ENCODE measurements around the gene PDE4D. TPM values are rescaled to one million over a fixed set of nuclear protein-coding genes. Genes with fewer than 3 reads are reported as not detected.
"Not testable (repeated sequence)": the region's sequence is repeated elsewhere in the genome, so short reads cannot be mapped to it uniquely, and the experiment has no call there.

Gene PDE4D
- total and polyA plus RNA-seq, 2 donors = 21.2 to 30.3 TPM

DNA sequence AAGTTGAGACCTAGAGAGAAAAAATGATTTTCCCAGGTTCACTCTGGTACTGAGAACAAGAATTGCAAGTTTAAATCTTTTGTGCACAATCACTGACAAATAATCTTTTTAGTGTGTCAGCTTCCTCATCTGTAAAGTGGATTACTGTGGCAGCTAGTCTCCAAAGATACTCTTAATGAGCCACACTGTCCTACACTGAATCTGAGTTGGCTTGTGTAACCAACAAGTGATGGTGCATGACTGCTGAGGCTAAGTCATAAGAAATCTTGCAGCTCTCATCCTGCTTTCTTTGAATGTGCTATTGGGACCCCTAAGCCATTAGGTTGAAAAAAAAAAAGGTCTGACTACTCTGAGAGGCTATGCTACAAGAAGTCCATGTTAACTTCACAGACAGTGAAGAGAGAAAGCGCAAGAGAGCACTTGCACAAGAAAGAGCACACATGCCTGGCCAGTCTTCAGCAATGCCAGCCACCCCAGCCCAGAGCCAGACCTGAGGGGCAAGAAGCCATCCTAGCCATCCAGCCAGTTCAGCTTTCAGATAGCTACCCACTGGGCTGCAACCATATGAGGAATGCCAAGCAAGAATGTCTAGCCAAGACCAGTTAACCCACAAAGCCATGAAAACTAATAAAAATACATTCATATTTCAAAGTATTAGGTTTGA, 891.2 kb downstream of the PDE4D start:
- Histone ChIP-seq H3K27me3 (ENCODE audit: control insufficient read depth in 2 of 2, insufficient read depth in 1 of 2, low read length in 1 of 2) (no peaks in the 10 kb centered on the region), H3K4me3 (ENCODE audit: low read length in 2 of 2) (no peak overlapping the region), H3K36me3 (ENCODE audit: control insufficient read depth in 2 of 2, insufficient read depth in 2 of 2, low read length in 1 of 2) (peaks cover 3 to 6% of the 10 kb centered on the region in 2 donors), H3K9me3 (ENCODE audit: control insufficient read depth in 2 of 2, insufficient read depth in 1 of 2, low read length in 1 of 2) (no peaks in the 10 kb centered on the region), H3K4me1 (ENCODE audit: control insufficient read depth in 2 of 2, insufficient read depth in 2 of 2, low read length in 2 of 2) (no peaks in the 10 kb centered on the region), H3K27ac (ENCODE audit: low read depth in 1 of 2, low read length in 1 of 2) (no peak overlapping the region)
- 100% methylated on average over 1 of the region's 1 CpG for WGBS
- DNase-seq (ENCODE audit: low read depth in 6 of 9, low spot score in 9 of 9) = no peak

- Histone ChIP-seq H3K27ac (ENCODE audit: low read depth in 1 of 2, low read length in 1 of 2) (no peak overlapping the region), H3K36me3 (ENCODE audit: control insufficient read depth in 2 of 2, insufficient read depth in 2 of 2, low read length in 1 of 2) (peaks cover 3 to 6% of the 10 kb centered on the region in 2 donors), H3K4me1 (ENCODE audit: control insufficient read depth in 2 of 2, insufficient read depth in 2 of 2, low read length in 2 of 2) (no peaks in the 10 kb centered on the region), H3K9me3 (ENCODE audit: control insufficient read depth in 2 of 2, insufficient read depth in 1 of 2, low read length in 1 of 2) (no peaks in the 10 kb centered on the region), H3K27me3 (ENCODE audit: control insufficient read depth in 2 of 2, insufficient read depth in 1 of 2, low read length in 1 of 2) (no peaks in the 10 kb centered on the region), H3K4me3 (ENCODE audit: low read length in 2 of 2) (no peak overlapping the region)
- WGBS = 94% methylated on average over 6 of the region's 6 CpGs
- no peak for DNase-seq (ENCODE audit: low read depth in 6 of 9, low spot score in 9 of 9)
Measured at GRCh38 chr5:59001716-59002115, 891.8 kb downstream of the PDE4D start.

DNA sequence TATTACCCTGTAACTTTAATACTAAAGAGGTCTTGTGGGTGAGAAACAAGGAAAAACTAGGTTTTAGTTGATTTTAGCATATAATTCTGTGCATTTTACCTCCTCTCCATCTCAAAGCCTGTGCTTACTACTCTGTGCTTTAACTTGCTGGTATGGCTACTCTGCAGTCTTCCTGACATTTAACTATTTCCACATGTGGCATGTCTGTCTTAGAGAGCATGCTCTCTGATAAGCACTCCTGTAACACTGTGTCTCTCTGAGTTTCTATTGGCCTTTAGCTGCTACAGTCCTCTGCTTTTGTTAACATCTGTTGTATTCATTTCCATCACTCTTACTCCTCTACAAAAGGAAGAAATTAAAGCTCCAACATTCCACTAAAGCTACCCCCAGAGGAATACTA, 892.4 kb downstream of the PDE4D start:
- no peak for DNase-seq (ENCODE audit: low read depth in 6 of 9, low spot score in 9 of 9)
- peaks cover 3 to 6% of the 10 kb centered on the region in 2 donors for H3K36me3 ChIP-seq (ENCODE audit: control insufficient read depth in 2 of 2, insufficient read depth in 2 of 2, low read length in 1 of 2)
- no peaks in the 10 kb centered on the region for H3K4me1 ChIP-seq (ENCODE audit: control insufficient read depth in 2 of 2, insufficient read depth in 2 of 2, low read length in 2 of 2)

GRCh38 chr5:59000211-59000610, 893.3 kb downstream of the PDE4D start:
- H3K4me1 ChIP-seq (ENCODE audit: control insufficient read depth in 2 of 2, insufficient read depth in 2 of 2, low read length in 2 of 2) = no peaks in the 10 kb centered on the region
- H3K27ac ChIP-seq (ENCODE audit: low read depth in 1 of 2, low read length in 1 of 2) = no peak overlapping the region
- no peak overlapping the region for H3K4me3 ChIP-seq (ENCODE audit: low read length in 2 of 2)
- DNase-seq (ENCODE audit: low read depth in 6 of 9, low spot score in 9 of 9) = no peak
- no peaks in the 10 kb centered on the region for H3K9me3 ChIP-seq (ENCODE audit: control insufficient read depth in 2 of 2, insufficient read depth in 1 of 2, low read length in 1 of 2)
- peaks cover 3 to 6% of the 10 kb centered on the region in 2 donors for H3K36me3 ChIP-seq (ENCODE audit: control insufficient read depth in 2 of 2, insufficient read depth in 2 of 2, low read length in 1 of 2)
- H3K27me3 ChIP-seq (ENCODE audit: control insufficient read depth in 2 of 2, insufficient read depth in 1 of 2, low read length in 1 of 2) = no peaks in the 10 kb centered on the region
- WGBS = 98% methylated on average over 3 of the region's 3 CpGs

More for the DNA sequence above, 892.4 kb downstream of the PDE4D start:
- no peak overlapping the region for H3K4me3 ChIP-seq (ENCODE audit: low read length in 2 of 2)
- no peaks in the 10 kb centered on the region for H3K9me3 ChIP-seq (ENCODE audit: control insufficient read depth in 2 of 2, insufficient read depth in 1 of 2, low read length in 1 of 2)
- H3K27ac ChIP-seq (ENCODE audit: low read depth in 1 of 2, low read length in 1 of 2) = no peak overlapping the region
- H3K27me3 ChIP-seq (ENCODE audit: control insufficient read depth in 2 of 2, insufficient read depth in 1 of 2, low read length in 1 of 2) = no peaks in the 10 kb centered on the region

GRCh38 chr5:58999804-59000203, 893.7 kb downstream of the PDE4D start:
- Histone ChIP-seq H3K36me3 (ENCODE audit: control insufficient read depth in 2 of 2, insufficient read depth in 2 of 2, low read length in 1 of 2) (peaks cover 3 to 6% of the 10 kb centered on the region in 2 donors), H3K27ac (ENCODE audit: low read depth in 1 of 2, low read length in 1 of 2) (no peak overlapping the region), H3K9me3 (ENCODE audit: control insufficient read depth in 2 of 2, insufficient read depth in 1 of 2, low read length in 1 of 2) (no peaks in the 10 kb centered on the region), H3K4me1 (ENCODE audit: control insufficient read depth in 2 of 2, insufficient read depth in 2 of 2, low read length in 2 of 2) (no peaks in the 10 kb centered on the region), H3K27me3 (ENCODE audit: control insufficient read depth in 2 of 2, insufficient read depth in 1 of 2, low read length in 1 of 2) (no peaks in the 10 kb centered on the region), H3K4me3 (ENCODE audit: low read length in 2 of 2) (no peak overlapping the region)
- WGBS = 98% methylated on average over 7 of the region's 7 CpGs
- no peak for DNase-seq (ENCODE audit: low read depth in 6 of 9, low spot score in 9 of 9)

- Histone ChIP-seq H3K27ac (ENCODE audit: low read depth in 1 of 2, low read length in 1 of 2) (no peak overlapping the region), H3K9me3 (ENCODE audit: control insufficient read depth in 2 of 2, insufficient read depth in 1 of 2, low read length in 1 of 2) (no peaks in the 10 kb centered on the region), H3K4me1 (ENCODE audit: control insufficient read depth in 2 of 2, insufficient read depth in 2 of 2, low read length in 2 of 2) (no peaks in the 10 kb centered on the region), H3K4me3 (ENCODE audit: low read length in 2 of 2) (no peak overlapping the region), H3K27me3 (ENCODE audit: control insufficient read depth in 2 of 2, insufficient read depth in 1 of 2, low read length in 1 of 2) (no peaks in the 10 kb centered on the region), H3K36me3 (ENCODE audit: control insufficient read depth in 2 of 2, insufficient read depth in 2 of 2, low read length in 1 of 2) (peaks cover under 1 to 6% of the 10 kb centered on the region in 2 donors)
- DNase-seq (ENCODE audit: low read depth in 6 of 9, low spot score in 9 of 9) = no peak
- WGBS = 92% methylated on average over 2 of the region's 2 CpGs
Measured at GRCh38 chr5:58998544-58998943, 895.0 kb downstream of the PDE4D start.

- not testable (repeated sequence) for H3K4me3 ChIP-seq (ENCODE audit: low read length in 2 of 2); H3K9me3 ChIP-seq (ENCODE audit: control insufficient read depth in 2 of 2, insufficient read depth in 1 of 2, low read length in 1 of 2); H3K27ac ChIP-seq (ENCODE audit: low read depth in 1 of 2, low read length in 1 of 2); DNase-seq (ENCODE audit: low read depth in 6 of 9, low spot score in 9 of 9); H3K27me3 ChIP-seq (ENCODE audit: control insufficient read depth in 2 of 2, insufficient read depth in 1 of 2, low read length in 1 of 2); H3K4me1 ChIP-seq (ENCODE audit: control insufficient read depth in 2 of 2, insufficient read depth in 2 of 2, low read length in 2 of 2); H3K36me3 ChIP-seq (ENCODE audit: control insufficient read depth in 2 of 2, insufficient read depth in 2 of 2, low read length in 1 of 2)
- 99% methylated on average over 3 of the region's 3 CpGs for whole genome bisulfite sequencing
Measured at GRCh38 chr5:58995779-58996178, 897.7 kb downstream of the PDE4D start.

DNA sequence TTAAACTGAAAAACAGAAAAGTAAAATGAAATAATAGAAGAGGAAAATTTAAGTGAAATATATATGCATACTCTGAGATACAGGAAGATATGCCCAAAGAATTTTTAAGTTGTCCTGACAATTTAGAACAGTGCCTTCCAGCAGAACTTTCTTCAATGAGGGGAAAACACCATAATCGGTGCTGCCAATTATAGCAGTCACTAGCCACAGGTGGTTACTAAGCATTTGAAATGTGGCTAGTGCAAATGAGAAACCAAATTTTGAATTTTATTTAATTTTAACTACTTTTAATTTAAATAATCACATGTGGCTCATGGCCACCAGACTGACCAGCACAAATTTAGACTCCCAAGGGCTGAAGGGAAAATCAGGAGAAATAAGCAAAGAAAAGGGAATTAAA, 900.1 kb downstream of the PDE4D start:
- Histone ChIP-seq H3K9me3 (ENCODE audit: control insufficient read depth in 2 of 2, insufficient read depth in 1 of 2, low read length in 1 of 2) (no peaks in the 10 kb centered on the region), H3K27ac (ENCODE audit: low read depth in 1 of 2, low read length in 1 of 2) (no peak overlapping the region), H3K36me3 (ENCODE audit: control insufficient read depth in 2 of 2, insufficient read depth in 2 of 2, low read length in 1 of 2) (peaks cover 7 to 14% of the 10 kb centered on the region in 2 donors), H3K27me3 (ENCODE audit: control insufficient read depth in 2 of 2, insufficient read depth in 1 of 2, low read length in 1 of 2) (no peaks in the 10 kb centered on the region), H3K4me1 (ENCODE audit: control insufficient read depth in 2 of 2, insufficient read depth in 2 of 2, low read length in 2 of 2) (no peaks in the 10 kb centered on the region), H3K4me3 (ENCODE audit: low read length in 2 of 2) (no peak overlapping the region)
- DNase-seq (ENCODE audit: low read depth in 6 of 9, low spot score in 9 of 9) = no peak
- WGBS = 95% methylated on average over 1 of the region's 1 CpG

DNA sequence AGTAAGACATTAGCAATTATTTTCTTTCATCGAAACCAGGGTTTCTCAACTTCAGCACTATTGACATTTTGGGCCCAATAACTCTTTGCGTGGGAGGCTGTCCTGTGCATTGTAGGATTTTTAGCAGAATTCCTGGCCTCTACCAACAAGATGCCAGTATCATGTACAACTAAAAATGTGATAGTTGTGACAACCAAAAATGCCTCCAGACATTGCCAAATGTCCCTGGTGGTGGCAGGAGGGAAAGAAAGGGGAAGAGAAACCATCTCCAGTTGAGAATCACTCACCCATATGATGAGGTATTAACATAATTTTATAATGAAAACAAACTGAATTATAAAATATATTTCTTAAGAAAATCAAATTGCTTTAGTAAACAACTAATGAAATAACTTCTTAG, 904.6 kb downstream of the PDE4D start:
- H3K9me3 ChIP-seq (ENCODE audit: control insufficient read depth in 2 of 2, insufficient read depth in 1 of 2, low read length in 1 of 2) = no peaks in the 10 kb centered on the region
- H3K27ac ChIP-seq (ENCODE audit: low read depth in 1 of 2, low read length in 1 of 2) = no peak overlapping the region
- DNase-seq (ENCODE audit: low read depth in 6 of 9, low spot score in 9 of 9) = no peak
- peaks cover 7 to 20% of the 10 kb centered on the region in 2 donors for H3K36me3 ChIP-seq (ENCODE audit: control insufficient read depth in 2 of 2, insufficient read depth in 2 of 2, low read length in 1 of 2)
- H3K4me3 ChIP-seq (ENCODE audit: low read length in 2 of 2) = no peak overlapping the region
- 99% methylated on average over 2 of the region's 2 CpGs for WGBS
- no peaks in the 10 kb centered on the region for H3K27me3 ChIP-seq (ENCODE audit: control insufficient read depth in 2 of 2, insufficient read depth in 1 of 2, low read length in 1 of 2)
- no peaks in the 10 kb centered on the region for H3K4me1 ChIP-seq (ENCODE audit: control insufficient read depth in 2 of 2, insufficient read depth in 2 of 2, low read length in 2 of 2)
